WTC11 (cell line): ENCODE data around the gene BCL2L12.

Experiments used
- CREB1 ChIP-seq: sonication (generic); formaldehyde crosslinking; IDR thresholded peaks from 2 replicates; pipeline ENCODE4 v1.8.0; 2023; ENCODE audit warnings: mild to moderate bottlenecking, missing genetic modification reagents
- FOXK1 ChIP-seq: sonication (generic); formaldehyde crosslinking; IDR thresholded peaks from 2 replicates; pipeline ENCODE4 v1.8.0; 2022; ENCODE audit warnings: mild to moderate bottlenecking, moderate library complexity, missing genetic modification reagents
- IRF2 ChIP-seq: sonication (generic); formaldehyde crosslinking; IDR thresholded peaks from 2 replicates; pipeline ENCODE4 v1.8.0; 2022; ENCODE audit warnings: low read depth, missing genetic modification reagents, borderline replicate concordance
- JUN ChIP-seq: sonication (generic); formaldehyde crosslinking; IDR thresholded peaks from 2 replicates; pipeline ENCODE4 v1.8.0; 2023; ENCODE audit warnings: mild to moderate bottlenecking, missing genetic modification reagents
- ZNF219 ChIP-seq: sonication (generic); formaldehyde crosslinking; IDR thresholded peaks from 2 replicates; pipeline ENCODE4 v1.8.0; 2023; ENCODE audit warnings: missing genetic modification reagents, mild to moderate bottlenecking, borderline replicate concordance
- TF ChIP-seq, protein P1 (sequence below): sonication (generic); formaldehyde crosslinking; IDR thresholded peaks from 2 replicates; pipeline ENCODE4 v1.8.0; 2023; ENCODE audit warnings: missing genetic modification reagents, mild to moderate bottlenecking, borderline replicate concordance
- TF ChIP-seq, protein P2 (sequence below): fragments of 200-600 bp; IDR thresholded peaks from 2 replicates; pipeline ENCODE4 v1.8.0; 2022; ENCODE audit warnings: antibody characterized with exemption
- TF ChIP-seq, protein P3 (sequence below): sonication (generic); formaldehyde crosslinking; IDR thresholded peaks from 2 replicates; pipeline ENCODE4 v1.8.0; 2023; ENCODE audit warnings: missing genetic modification reagents

DNA sequence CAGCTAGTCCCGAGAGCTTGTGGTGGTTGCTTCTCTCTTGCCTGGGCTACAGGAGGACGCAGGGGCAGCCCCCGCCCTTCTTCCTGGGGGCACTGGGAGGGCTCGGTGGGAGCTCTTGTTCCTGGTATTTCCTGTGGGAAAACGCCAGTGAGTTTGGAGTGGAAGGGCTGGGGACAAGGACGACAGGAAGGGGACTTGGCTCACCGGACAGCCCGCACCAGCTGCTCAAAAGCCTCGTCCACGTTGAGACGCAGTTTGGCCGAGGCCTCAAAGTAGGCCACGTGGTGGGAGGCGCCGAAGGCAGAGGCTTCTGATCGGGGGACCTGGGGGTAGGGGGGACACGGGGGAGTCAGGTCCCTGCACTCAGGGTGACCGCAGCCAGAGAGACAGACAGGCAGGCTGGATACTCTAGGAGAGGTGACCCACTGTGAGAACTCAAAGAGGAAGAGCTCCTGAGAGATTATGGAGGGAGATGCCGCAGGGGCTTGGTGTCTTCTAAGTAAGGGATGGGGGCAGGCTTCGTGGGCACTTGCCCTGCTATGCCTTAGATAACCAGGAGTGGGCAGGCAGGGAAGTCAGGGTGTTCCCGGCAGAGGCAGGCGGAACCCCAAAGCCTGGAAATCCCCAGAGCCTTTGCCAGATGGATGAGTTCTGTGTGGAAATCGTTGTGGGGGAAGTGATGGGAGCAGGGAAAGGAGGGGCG is 30.1 kb upstream of the BCL2L12 start:
- TF ChIP-seq CREB1 (CRISPR knock-in tag), result no peak
- TF ChIP-seq ZNF219 (CRISPR knock-in tag), result no peak
- TF ChIP-seq, protein P1, sequence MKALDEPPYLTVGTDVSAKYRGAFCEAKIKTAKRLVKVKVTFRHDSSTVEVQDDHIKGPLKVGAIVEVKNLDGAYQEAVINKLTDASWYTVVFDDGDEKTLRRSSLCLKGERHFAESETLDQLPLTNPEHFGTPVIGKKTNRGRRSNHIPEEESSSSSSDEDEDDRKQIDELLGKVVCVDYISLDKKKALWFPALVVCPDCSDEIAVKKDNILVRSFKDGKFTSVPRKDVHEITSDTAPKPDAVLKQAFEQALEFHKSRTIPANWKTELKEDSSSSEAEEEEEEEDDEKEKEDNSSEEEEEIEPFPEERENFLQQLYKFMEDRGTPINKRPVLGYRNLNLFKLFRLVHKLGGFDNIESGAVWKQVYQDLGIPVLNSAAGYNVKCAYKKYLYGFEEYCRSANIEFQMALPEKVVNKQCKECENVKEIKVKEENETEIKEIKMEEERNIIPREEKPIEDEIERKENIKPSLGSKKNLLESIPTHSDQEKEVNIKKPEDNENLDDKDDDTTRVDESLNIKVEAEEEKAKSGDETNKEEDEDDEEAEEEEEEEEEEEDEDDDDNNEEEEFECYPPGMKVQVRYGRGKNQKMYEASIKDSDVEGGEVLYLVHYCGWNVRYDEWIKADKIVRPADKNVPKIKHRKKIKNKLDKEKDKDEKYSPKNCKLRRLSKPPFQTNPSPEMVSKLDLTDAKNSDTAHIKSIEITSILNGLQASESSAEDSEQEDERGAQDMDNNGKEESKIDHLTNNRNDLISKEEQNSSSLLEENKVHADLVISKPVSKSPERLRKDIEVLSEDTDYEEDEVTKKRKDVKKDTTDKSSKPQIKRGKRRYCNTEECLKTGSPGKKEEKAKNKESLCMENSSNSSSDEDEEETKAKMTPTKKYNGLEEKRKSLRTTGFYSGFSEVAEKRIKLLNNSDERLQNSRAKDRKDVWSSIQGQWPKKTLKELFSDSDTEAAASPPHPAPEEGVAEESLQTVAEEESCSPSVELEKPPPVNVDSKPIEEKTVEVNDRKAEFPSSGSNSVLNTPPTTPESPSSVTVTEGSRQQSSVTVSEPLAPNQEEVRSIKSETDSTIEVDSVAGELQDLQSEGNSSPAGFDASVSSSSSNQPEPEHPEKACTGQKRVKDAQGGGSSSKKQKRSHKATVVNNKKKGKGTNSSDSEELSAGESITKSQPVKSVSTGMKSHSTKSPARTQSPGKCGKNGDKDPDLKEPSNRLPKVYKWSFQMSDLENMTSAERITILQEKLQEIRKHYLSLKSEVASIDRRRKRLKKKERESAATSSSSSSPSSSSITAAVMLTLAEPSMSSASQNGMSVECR, result no peak
- TF ChIP-seq, protein P2, sequence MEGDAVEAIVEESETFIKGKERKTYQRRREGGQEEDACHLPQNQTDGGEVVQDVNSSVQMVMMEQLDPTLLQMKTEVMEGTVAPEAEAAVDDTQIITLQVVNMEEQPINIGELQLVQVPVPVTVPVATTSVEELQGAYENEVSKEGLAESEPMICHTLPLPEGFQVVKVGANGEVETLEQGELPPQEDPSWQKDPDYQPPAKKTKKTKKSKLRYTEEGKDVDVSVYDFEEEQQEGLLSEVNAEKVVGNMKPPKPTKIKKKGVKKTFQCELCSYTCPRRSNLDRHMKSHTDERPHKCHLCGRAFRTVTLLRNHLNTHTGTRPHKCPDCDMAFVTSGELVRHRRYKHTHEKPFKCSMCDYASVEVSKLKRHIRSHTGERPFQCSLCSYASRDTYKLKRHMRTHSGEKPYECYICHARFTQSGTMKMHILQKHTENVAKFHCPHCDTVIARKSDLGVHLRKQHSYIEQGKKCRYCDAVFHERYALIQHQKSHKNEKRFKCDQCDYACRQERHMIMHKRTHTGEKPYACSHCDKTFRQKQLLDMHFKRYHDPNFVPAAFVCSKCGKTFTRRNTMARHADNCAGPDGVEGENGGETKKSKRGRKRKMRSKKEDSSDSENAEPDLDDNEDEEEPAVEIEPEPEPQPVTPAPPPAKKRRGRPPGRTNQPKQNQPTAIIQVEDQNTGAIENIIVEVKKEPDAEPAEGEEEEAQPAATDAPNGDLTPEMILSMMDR, result no peak
- no peak for TF ChIP-seq FOXK1
- TF ChIP-seq, protein P3, sequence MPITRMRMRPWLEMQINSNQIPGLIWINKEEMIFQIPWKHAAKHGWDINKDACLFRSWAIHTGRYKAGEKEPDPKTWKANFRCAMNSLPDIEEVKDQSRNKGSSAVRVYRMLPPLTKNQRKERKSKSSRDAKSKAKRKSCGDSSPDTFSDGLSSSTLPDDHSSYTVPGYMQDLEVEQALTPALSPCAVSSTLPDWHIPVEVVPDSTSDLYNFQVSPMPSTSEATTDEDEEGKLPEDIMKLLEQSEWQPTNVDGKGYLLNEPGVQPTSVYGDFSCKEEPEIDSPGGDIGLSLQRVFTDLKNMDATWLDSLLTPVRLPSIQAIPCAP (CRISPR knock-in tag), result no peak
- TF ChIP-seq IRF2 (CRISPR knock-in tag), result no peak
- no peak for TF ChIP-seq JUN (CRISPR knock-in tag)
